H4 (cell line): ENCODE data around the gene PPP1R7. TPM values are rescaled to one million over a fixed set of nuclear protein-coding genes. Genes with fewer than 3 reads are reported as not detected.

Experiments used
- DNase-seq: peaks from one replicate; pipeline ENCODE4 v3.0.0-alpha.2; 2015; ENCODE audit warnings: low spot score
- total RNA-seq: library from RNA; depleted of rRNA; stranded (reverse); fragments of >200 nt; shearing (Covaris generic); gene quantifications from 2 replicates; pipeline ENCODE4 v1.2.3, GENCODE V29; 2014; rRNA removed

The PPP1R7 gene
- total RNA-seq, 1 experiment from 2014 or later = 103 TPM

GRCh38 chr2:241228860-241229516 is 78.7 kb downstream of the PPP1R7 start:
- no peak for DNase-seq

DNA sequence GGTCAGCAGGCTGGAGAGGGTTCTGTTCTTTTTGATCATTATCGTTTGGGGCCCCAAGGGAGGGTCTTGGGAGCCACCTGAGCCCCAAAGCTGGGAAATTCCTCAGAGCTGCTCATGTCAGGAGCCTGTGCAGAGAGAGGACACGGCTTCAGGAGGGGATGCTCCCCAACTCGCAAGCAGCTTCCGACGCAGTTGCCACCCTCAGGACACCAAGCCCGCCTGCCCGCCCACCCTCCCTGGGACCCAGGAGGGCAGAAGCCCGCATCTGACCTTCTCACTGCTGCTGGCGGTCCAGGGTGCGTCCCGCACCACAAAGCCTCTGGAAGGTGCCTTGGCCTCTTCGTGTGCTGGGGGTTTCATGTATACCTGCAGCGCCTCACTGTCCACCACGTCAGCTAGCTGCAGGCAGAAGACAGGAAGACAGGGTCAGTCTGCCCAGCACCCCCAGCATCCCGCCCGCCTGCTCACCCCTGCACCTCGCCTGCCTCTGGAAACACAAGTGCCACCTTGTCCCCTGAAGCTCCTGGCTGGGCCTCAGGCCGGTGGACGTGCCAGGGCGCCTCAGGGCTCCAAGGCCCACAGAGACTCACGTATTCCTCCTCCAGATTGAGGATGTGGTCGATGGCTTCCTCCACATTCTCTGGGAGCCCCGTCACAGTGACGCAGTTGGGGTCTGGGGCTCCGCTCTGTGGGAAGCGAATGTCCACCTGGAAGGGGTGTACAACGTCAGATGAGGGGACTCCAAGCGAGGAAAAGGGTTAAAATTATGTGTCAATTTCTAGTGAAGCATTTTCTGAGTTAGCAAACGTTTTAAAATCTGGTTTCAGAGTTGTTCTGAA is 79.5 kb downstream of the PPP1R7 start:
- no peak for DNase-seq

- no peak for DNase-seq
These were observed 80.2 kb downstream of the PPP1R7 start for GRCh38 chr2:241230435-241230834.

DNA sequence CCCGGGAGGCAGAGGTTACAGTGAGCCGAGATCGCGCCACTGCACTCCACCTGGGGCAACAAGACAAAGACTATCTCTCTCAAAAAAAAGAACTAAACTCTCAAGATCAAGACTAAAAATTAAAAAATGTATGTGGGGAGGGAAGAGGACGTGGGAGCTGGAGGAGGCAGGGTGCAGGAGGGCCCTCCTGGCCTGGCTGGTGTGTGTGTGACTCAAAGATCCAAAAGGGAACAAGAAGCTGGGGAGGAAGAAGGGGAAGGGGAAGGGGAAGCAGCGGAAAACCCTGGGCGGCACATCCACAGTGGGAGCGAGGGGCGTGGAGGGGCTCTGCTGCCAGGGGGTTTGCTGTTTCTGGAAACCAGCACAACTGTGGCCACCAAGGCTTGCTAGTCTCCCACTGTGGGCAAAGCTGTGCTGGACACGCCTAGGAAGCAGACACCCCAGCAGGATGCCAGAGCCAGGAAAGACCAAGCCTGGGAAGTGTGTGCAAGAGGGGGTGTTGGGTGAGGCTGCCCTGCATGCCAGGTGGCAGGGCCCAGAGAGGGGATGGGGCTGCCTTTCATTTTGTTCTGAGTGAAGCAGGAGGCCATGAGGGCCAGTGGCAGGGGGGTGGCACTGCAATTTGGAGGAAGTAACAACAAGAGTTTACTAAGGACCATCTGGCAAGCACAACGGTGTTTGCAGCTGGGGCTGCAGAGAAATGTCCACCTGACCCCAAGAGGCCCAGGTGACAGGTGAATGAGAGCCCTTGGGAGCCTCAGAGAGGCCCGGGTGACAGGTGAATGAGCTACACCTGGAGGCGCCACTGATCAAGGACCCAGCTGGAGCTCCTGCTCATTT is 82.7 kb downstream of the PPP1R7 start:
- no peak for DNase-seq

Other genes starting within 250 kb of the PPP1R7 start
- not detected in 2 replicates for gene CROCC2, start 244.1 kb upstream of the PPP1R7 start, total RNA-seq
- 1.7 and 2.6 TPM in 2 replicates for gene SNED1, start 151.8 kb upstream of the PPP1R7 start, total RNA-seq
- 36.8 and 37.6 TPM in 2 replicates for gene MTERF4, start 48.2 kb upstream of the PPP1R7 start, total RNA-seq
- gene PASK, start 995 bp upstream of the PPP1R7 start, total RNA-seq = 3.3 and 15.5 TPM in 2 replicates
- 0.43 and 0.91 TPM in 2 replicates for gene ANO7, start 38.2 kb downstream of the PPP1R7 start, total RNA-seq
- 324 and 350 TPM in 2 replicates for gene HDLBP, start 165.2 kb downstream of the PPP1R7 start, total RNA-seq
- gene SEPTIN2, start 165.5 kb downstream of the PPP1R7 start, total RNA-seq = 250 and 279 TPM in 2 replicates
- gene FARP2, start 205.8 kb downstream of the PPP1R7 start, total RNA-seq = 23.6 and 29.4 TPM in 2 replicates